GM12878 (cell line): ENCODE data around the gene ARAP2. TPM values are rescaled to one million over a fixed set of nuclear protein-coding genes. Genes with fewer than 3 reads are reported as not detected.

ENCODE experiments used
- ATAC-seq: fragments of 200-7000 bp; cut with Tn5 transposase; 3 replicates; pipeline ENCODE4 v1.9.1; 2020; ENCODE audit warnings: mild to moderate bottlenecking, moderate library complexity
- BruUV-seq: library from RNA; stranded (reverse); fragments of 400-500 nt; replicated peaks from 2 replicates; lab custom pipeline; 2021; lab: Mats Ljungman, UMichigan
- CTCF ChIA-PET: fragments of 300-600 bp; sonication (Branson Sonifier 250); formaldehyde crosslinking; extraction: SDS; loops from one replicate; lab custom pipeline; 2021; ENCODE audit warnings: inconsistent platforms; lab: Yijun Ruan, JAX
- POLR2A ChIA-PET: fragments of 350-600 bp; formaldehyde crosslinking; extraction: SDS; loops from one replicate; lab custom pipeline; 2021; ENCODE audit warnings: inconsistent platforms; lab: Charles Lee
- RAD21 ChIA-PET: fragments of 300-600 bp; sonication (Branson Sonifier 250); formaldehyde crosslinking; loops from one replicate; lab custom pipeline; 2023; ENCODE audit warnings: antibody characterized with exemption; ENCODE audit not compliant: unreplicated experiment; lab: Charles Lee
- SMC1A ChIA-PET: fragments of 300-600 bp; sonication (Branson Sonifier 250); formaldehyde crosslinking; loops from one replicate; lab custom pipeline; 2023; ENCODE audit not compliant: unreplicated experiment, uncharacterized antibody; lab: Charles Lee
- DNase-seq: peaks from one replicate; pipeline ENCODE4 v3.0.0-alpha.2; 2011; ENCODE audit warnings: low read depth, low spot score
- FAIRE-seq: peaks from 3 replicates; lab custom pipeline; 2011; peaks lifted over from hg19 to GRCh38; lab: Jason Lieb, UNC
- H2AFZ ChIP-seq: 2 replicates; pipeline ENCODE4 v1.6.0; 2011; ENCODE audit warnings: low read depth, low read length, control low read depth; ENCODE audit not compliant: control insufficient read depth
- H3K27ac ChIP-seq: 2 replicates; pipeline ENCODE4 v1.5.1; 2011; ENCODE audit warnings: control low read depth; ENCODE audit not compliant: control insufficient read depth, insufficient read depth
- H3K27me3 ChIP-seq, 2 experiments: replicated peaks in 1 of 2; 2 replicates each; pipeline versions ENCODE4 v1.6.0 to v1.6.1; 2011; ENCODE audit warnings: low read length in 1 of 2; ENCODE audit not compliant: control insufficient read depth in 2 of 2, insufficient read depth in 2 of 2
- H3K36me3 ChIP-seq, 2 experiments: 2 replicates each; pipeline ENCODE4 v1.5.1; 2011; ENCODE audit warnings: low read length in 1 of 2; ENCODE audit not compliant: control insufficient read depth in 2 of 2, insufficient read depth in 2 of 2
- H3K4me1 ChIP-seq: 2 replicates; pipeline ENCODE4 v1.6.1; 2011; ENCODE audit warnings: mild to moderate bottlenecking, low read length, moderate library complexity, mixed read lengths; ENCODE audit not compliant: control insufficient read depth, insufficient read depth
- H3K4me2 ChIP-seq: 2 replicates; pipeline ENCODE4 v1.6.0; 2011; ENCODE audit warnings: control low read depth; ENCODE audit not compliant: control insufficient read depth, insufficient read depth
- H3K4me3 ChIP-seq: fragments of 200-600 bp; sonication (generic); 2 replicates; pipeline ENCODE4 v1.5.1; 2016
- H3K79me2 ChIP-seq: 2 replicates; pipeline ENCODE4 v1.6.0; 2011; ENCODE audit warnings: low read length; ENCODE audit not compliant: control insufficient read depth, insufficient read depth
- H3K9ac ChIP-seq: 2 replicates; pipeline ENCODE4 v1.8.0; 2011; ENCODE audit warnings: low read length, control low read depth, mixed read lengths; ENCODE audit not compliant: control insufficient read depth, insufficient read depth
- H3K9me3 ChIP-seq: replicated peaks from 3 replicates; pipeline ENCODE4 v1.5.1; 2011; ENCODE audit warnings: mild to moderate bottlenecking, low read length; ENCODE audit not compliant: control insufficient read depth, insufficient read depth
- H4K20me1 ChIP-seq: 2 replicates; pipeline ENCODE4 v1.6.0; 2011; ENCODE audit not compliant: control insufficient read depth, insufficient read depth
- ATF7 ChIP-seq: fragments of 450-650 bp; IDR thresholded peaks from 2 replicates; pipeline ENCODE4 v1.6.1; 2016; ENCODE audit warnings: low read depth, mild to moderate bottlenecking
- CBX5 ChIP-seq: sonication (generic); IDR thresholded peaks from 2 replicates; pipeline ENCODE4 v1.6.1; 2016; ENCODE audit warnings: low read depth, moderate library complexity, mild to moderate bottlenecking, inconsistent platforms
- CUX1 ChIP-seq: IDR thresholded peaks from 2 replicates; pipeline ENCODE4 v1.6.1; 2012; ENCODE audit warnings: improper control_type of control experiment, low read depth, low read length; ENCODE audit not compliant: insufficient replicate concordance
- HSF1 ChIP-seq: fragments of 150-350 bp; IDR thresholded peaks from 2 replicates; pipeline ENCODE4 v1.6.1; 2014; ENCODE audit warnings: mild to moderate bottlenecking, low read depth, low read length
- JUND ChIP-seq: IDR thresholded peaks from 2 replicates; pipeline ENCODE4 v1.6.1; 2012; ENCODE audit warnings: low read depth, mild to moderate bottlenecking, low read length, improper control_type of control experiment, moderate library complexity
- NBN ChIP-seq: fragments of 450-650 bp; IDR thresholded peaks from 2 replicates; pipeline ENCODE4 v1.6.1; 2016
- PBX3 ChIP-seq: IDR thresholded peaks from 2 replicates; pipeline ENCODE4 v1.6.1; 2011; ENCODE audit warnings: mild to moderate bottlenecking, low read depth, low read length, moderate library complexity; ENCODE audit not compliant: insufficient replicate concordance
- RAD51 ChIP-seq: fragments of 450-650 bp; IDR thresholded peaks from 2 replicates; pipeline ENCODE4 v1.6.1; 2016; ENCODE audit warnings: moderate library complexity, mild to moderate bottlenecking, inconsistent platforms
- RBBP5 ChIP-seq: fragments of 200-600 bp; sonication (generic); conservative IDR thresholded peaks from 2 replicates; pipeline ENCODE4 v1.6.1; 2016
- ZNF687 ChIP-seq: fragments of 450-650 bp; IDR thresholded peaks from 2 replicates; pipeline ENCODE4 v1.6.1; 2017; ENCODE audit warnings: mild to moderate bottlenecking, moderate library complexity
- WGBS: methylation state at CpG from one replicate; pipeline ENCODE4 v1.1.6; 2016; ENCODE audit warnings: low lambda C conversion rate; ENCODE audit not compliant: insufficient replicate concordance, insufficient coverage; ENCODE audit errors: missing lambda C conversion rate; 5-methylcytosine and 5-hydroxymethylcytosine counted together
- in situ Hi-C: fragments of 300-500 bp; cut with MboI; formaldehyde crosslinking; loops from 9 replicates; pipeline ENCODE4 v1.14.3; 2018; ENCODE audit warnings: mixed read lengths
- intact Hi-C: fragments of 100-400 bp; cut with micrococcal nuclease; formaldehyde crosslinking; loops from one replicate; pipeline ENCODE4 v1.14.2; 2022; ENCODE audit not compliant: unreplicated experiment
- polyA plus RNA-seq, 11 experiments: library from polyadenylated mRNA; depleted of rRNA in 4 of 11; unstranded in 6 of 11; stranded (reverse) in 5 of 11; fragments of >200 nt; fragmentation: Nextera tagmentation in 4 of 11; fragmentation: Illumina TruSeq in 1 of 11; extraction: Ambion mirVana in 4 of 11; extraction: Trizol in 1 of 11; gene quantifications; 1 replicate in 1 of 11; 2 replicates in 10 of 11; pipeline versions ENCODE4 v1.2.1 to v1.2.3, GENCODE V29; 2011 to 2016; ENCODE audit warnings: inconsistent platforms in 2 of 11, missing spikeins in 2 of 11, low read depth in 1 of 11
- total RNA-seq, 4 experiments: library from RNA; depleted of rRNA in 3 of 4; stranded (reverse); fragments of >200 nt in 3 of 4; fragmentation: Illumina TruSeq in 1 of 4; extraction: Trizol in 1 of 4; gene quantifications; 2 replicates each; pipeline versions ENCODE4 v1.2.1 to v1.2.3, GENCODE V29; 2013 to 2021

The ARAP2 gene
- total and polyA plus RNA-seq, 10 of the 15 experiments (the other 5 are each of a cell fraction or from before 2014, with no cell fraction given), result 5.4 to 36.1 (median 12.2) TPM

GRCh38 chr4:36254371-36254770 is 10.1 kb upstream of the ARAP2 start (continued):
- no peak for TF ChIP-seq CUX1
- TF ChIP-seq, all 136 proteins: peak for 0

- H3K4me3 ChIP-seq, result no peak overlapping the region
- intact Hi-C loops, result no loop called here
- no peak overlapping the region for H3K4me2 ChIP-seq
- no TSS peak for BruUV-seq
- SMC1A ChIA-PET, result interaction anchor here (0.9 to 8.0 kb wide), 15 partner anchors 9 to 147 kb away, joined by 3 to 78 read pairs (median 4); partner anchors contain the start of gene ARAP2
- H3K27ac ChIP-seq, result no peak overlapping the region
- RAD21 ChIA-PET, result interaction anchor here (1.4 to 5.6 kb wide), 6 partner anchors 9 to 146 kb away, joined by 3 to 51 read pairs (median 20); partner anchors contain the start of gene ARAP2
- H4K20me1 ChIP-seq, result no peaks in the 10 kb centered on the region
- in situ Hi-C loops, result no loop called here
- ATAC-seq (no peak), DNase-seq (no peak), FAIRE-seq (no peak)
- WGBS, result 100% methylated on average over 2 of the region's 2 CpGs
- peaks cover 11% of the 10 kb centered on the region for H3K4me1 ChIP-seq
- H3K36me3 ChIP-seq, result no peaks in the 10 kb centered on the region
- CTCF ChIA-PET, result interaction anchor here (0.7 to 6.0 kb wide), 10 partner anchors 9 to 1137 kb away, joined by 3 to 73 read pairs (median 4); no protein-coding TSS in a partner anchor
- no peaks in the 10 kb centered on the region; the same call in 2 of the 3 replicates for H3K9me3 ChIP-seq
- H3K79me2 ChIP-seq, result no peaks in the 10 kb centered on the region
- POLR2A ChIA-PET, result interaction anchor here (1.1 to 1.4 kb wide), 4 partner anchors 9 to 146 kb away, joined by 3 to 6 read pairs (median 5); no protein-coding TSS in a partner anchor
- H2AFZ ChIP-seq, result no peak overlapping the region
- no peaks in the 10 kb centered on the region for H3K27me3 ChIP-seq
- H3K9ac ChIP-seq, result no peak overlapping the region
- no peak for TF ChIP-seq NBN
- TF ChIP-seq HSF1, result no peak
- no peak for TF ChIP-seq ATF7
- no peak for TF ChIP-seq JUND
- TF ChIP-seq CBX5, result no peak
- TF ChIP-seq RAD51, result no peak
- TF ChIP-seq PBX3, result no peak
- TF ChIP-seq RBBP5, result no peak
- TF ChIP-seq ZNF687, result no peak
These were observed 7.7 kb upstream of the ARAP2 start for GRCh38 chr4:36251983-36252382.
